DOHH2 (cell line): Measurements from ENCODE around the gene CCDC28B.

ENCODE experiments used
- CTCF ChIP-seq: fragments of 200-600 bp; sonication (generic); IDR thresholded peaks from one replicate; pipeline ENCODE4 v1.5.1; 2014; ENCODE audit warnings: antibody characterized with exemption, mild to moderate bottlenecking, low read depth, low read length; ENCODE audit not compliant: poor library complexity, severe bottlenecking
- EZH2phosphoT487 ChIP-seq: fragments of 200-600 bp; sonication (generic); IDR thresholded peaks from 2 replicates; pipeline ENCODE4 v1.6.1; 2017; ENCODE audit warnings: borderline replicate concordance, mild to moderate bottlenecking, antibody characterized with exemption, low read length, moderate library complexity, mixed read lengths

GRCh38 chr1:32224285-32224684 lies 23.9 kb downstream of the CCDC28B start:
- TF ChIP-seq CTCF: no peak
- no peak for TF ChIP-seq EZH2phosphoT487
